Left kidney (tissue), 2 donors: Measurements from ENCODE around the gene C1QTNF12. TPM values are rescaled to one million over a fixed set of nuclear protein-coding genes. Genes with fewer than 3 reads are reported as not detected.
A peak's percentile ranks its signal among the peaks of the same experiment; 100 is the strongest.

Experiments
- DNase-seq: peaks from one replicate; pipeline ENCODE4 v3.0.0-alpha.2; 2013
- polyA plus RNA-seq: library from polyadenylated mRNA; unstranded; fragments of 120-200 nt; gene quantifications from one replicate; pipeline ENCODE4 v1.2.1, GENCODE V29; 2013; ENCODE audit not compliant: insufficient read length

The C1QTNF12 gene
- polyA plus RNA-seq, 1 donor: 8.2 TPM

DNA sequence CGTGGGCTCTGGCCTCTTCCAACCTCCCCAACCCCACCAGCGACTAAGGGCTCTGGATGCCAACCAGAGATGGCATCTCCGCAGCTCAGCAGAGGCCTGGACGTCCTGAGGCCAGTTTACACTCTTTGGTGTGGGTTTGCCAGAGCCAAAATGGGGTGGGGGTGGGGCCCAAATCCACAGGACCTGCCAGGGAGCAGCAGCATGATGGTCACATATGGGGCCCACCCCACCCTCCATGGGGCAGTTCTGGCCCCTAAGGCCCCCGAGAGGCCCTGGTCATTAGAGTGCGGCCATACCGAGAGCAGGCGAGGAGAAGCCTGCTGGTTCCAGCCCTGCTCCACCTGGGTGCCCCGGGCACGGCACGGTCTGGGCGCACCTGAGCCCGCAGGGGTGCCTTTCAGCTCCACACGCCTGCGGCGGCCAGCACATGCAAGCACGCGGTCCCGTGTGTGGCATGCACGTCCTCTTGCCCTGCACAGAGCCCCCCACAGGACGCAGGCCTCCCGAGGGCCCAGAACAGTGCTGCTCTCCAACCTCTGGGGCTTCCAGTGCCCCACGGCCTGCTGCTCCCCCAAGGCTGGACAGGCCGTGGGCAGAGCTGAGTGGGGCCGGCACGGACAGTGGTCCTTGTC, 4.8 kb downstream of the C1QTNF12 start:
- DNase-seq: no peak

DNA sequence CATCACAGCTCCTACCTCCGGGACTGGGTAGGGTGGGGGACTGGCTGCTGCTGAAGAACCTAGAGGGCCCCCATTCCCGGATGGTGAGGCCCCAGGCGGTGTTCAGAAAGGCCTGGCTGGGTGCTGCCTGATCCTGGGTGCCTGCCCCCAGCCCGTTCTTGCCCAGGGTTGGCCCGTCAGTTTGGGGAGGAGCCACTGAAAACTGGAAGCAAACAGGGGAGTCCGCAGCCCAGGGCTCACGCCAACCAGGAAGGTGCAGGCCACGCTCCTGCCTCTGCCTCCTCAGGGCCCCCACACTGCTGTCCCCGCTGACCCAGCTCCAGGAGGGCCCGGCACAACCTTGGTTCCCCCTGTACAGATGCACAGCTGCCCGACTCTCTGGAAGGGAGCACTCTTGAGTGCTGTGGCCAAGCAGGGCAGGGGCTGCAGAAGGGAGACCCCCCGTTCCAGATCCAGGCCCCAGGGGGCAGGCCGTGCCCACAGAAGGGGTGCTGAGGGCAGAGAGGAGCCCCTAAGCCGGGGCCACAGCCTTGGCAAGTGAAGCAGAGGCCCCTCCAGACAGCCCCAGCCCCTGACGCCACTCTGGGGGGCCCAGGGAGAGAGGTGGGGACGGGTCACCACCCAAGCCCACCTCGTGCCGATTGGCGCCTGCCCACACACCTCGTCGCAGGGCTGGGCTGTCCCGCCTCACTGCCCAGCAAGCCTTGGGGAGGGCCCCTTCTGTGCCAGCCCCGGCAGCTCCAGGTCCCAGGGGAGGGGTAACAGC, 5.5 kb downstream of the C1QTNF12 start:
- DNase-seq: no peak

DNA sequence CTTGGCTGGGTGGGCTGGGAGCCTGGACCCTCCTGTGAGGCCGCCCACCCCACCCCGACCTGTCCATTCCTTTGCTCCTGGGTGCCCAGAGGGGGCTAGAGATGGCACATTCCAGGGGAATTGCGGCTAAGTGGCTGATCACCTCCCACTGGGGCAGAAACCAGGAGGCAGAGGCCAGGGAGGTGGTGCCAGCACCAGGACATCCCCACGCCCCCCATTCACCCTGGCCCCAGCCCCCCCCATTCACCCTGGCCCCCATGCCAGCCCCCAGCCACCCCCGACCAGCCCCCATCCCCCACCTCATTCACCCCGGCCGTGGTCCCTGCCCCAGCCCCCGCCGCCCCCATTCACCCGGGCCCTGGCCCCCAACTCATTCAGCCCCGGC, 6.2 kb downstream of the C1QTNF12 start:
- DNase-seq: no peak

DNA sequence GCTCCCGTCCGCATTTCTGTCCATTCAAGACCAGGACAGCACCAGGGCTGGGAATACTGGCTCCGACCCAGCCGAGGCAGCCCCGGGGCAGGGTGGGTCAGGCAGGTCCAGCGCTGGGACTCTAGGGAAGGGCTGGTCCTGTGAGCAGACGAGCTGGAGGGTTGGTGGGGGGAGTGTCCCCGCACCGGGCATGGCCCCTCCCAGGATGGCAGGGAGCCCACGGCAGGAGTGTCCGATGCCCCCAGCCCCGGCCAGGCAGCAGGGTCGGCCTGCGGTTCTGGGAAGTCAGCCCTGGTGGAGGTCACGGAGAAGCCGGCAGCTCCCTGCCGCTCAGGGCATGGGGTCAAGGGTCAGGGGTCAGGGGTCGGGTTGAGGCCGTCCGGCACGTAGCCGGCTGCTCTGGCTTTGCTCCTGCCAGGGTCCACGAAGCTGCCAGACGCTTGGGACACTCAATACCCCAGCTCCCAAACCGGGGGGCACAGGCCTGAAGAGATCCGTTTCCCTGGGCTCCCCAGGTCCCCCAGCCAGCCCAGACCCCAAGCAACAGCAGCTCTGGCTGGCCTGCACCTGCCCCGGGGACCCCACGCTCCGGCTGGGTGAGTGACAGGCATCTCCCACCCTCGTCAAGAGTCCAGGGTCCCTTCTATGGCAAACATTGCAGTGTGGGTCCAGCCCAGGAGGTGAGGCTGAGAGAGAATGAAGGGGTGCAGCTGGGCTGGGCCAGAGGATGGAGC, 6.7 kb downstream of the C1QTNF12 start:
- no peak for DNase-seq

DNA sequence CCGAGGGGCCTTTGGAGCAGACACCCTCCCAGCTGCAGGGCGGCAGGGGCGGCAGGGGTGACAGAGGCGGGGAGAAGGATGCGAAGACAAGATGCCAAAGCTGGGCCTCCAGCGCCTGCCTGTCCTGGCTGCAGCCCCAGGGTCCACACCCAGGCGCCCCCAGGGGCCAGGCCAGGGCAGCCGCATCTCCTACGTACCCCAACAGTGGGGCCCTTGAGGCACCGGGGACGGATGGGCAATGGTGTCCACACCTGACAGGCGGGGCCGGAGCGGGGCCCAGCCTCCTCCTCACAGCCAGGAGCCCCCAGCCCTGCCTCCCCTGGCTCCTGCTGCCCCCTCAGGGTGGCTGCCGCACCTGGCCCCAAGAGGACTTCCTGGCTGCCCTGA, 7.3 kb downstream of the C1QTNF12 start:
- no peak for DNase-seq

DNA sequence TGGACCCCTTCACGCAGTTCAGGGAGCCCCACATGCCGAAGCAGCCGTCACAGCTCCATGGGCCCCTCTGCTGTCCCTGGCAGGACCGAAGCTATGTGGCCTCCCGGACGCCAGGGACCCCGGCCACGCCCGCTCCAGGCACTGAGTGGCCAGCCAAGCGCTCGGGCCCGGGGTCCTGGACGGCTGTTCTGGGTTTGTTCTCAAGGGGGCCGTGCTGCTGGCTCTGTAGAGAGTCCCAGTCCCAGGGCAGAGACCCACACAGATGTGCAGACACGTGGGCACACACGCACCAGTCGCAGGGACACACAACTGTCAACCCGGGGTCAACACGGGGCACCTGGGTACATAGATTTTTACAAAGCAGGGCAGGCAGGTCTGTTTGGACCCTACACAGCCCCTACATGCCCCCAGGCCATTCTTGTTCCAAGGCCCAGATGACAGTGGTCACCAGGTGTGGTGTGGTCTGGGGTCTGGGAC, 7.8 kb downstream of the C1QTNF12 start:
- no peak for DNase-seq

DNA sequence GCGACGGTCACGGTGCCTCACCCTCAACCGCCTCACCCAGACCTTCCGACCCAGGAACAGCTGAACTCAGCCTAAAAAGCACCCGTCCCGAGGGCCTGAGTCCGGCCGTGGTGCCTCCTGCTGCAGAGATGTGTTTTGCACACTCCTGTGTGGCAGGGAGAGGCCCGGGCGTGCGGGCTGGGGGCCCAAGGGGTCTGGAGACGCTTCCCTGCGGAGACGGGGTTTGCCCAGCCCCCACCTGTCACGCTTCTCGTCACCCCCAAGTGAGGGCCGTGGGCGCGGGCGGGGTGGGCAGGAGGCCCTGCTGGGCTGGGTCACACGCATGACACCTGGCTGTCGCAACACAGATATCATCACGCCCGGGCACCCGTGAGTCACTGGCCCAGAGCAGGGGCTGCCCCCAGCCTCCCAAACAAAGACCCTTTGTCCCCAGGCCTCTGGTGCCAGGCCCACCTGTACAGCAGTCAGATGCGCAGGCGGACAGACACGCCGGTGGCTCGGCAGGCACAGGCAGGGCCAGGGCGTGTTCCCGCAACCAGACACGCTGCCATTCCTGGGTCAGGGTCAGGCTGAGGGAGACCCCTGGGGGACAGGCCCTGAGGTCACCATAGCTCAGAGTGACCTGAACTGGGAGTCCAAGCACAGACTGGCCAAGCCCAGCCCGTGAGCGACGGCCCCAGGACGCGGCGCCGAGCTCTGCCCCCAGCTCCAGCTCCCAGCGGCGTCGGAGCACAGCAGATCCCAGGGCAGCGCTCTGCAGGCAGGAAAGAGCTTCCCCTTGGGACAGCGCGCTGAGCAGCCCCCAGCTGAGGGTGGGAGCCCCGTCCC, 8.4 kb downstream of the C1QTNF12 start:
- DNase-seq: no peak

DNA sequence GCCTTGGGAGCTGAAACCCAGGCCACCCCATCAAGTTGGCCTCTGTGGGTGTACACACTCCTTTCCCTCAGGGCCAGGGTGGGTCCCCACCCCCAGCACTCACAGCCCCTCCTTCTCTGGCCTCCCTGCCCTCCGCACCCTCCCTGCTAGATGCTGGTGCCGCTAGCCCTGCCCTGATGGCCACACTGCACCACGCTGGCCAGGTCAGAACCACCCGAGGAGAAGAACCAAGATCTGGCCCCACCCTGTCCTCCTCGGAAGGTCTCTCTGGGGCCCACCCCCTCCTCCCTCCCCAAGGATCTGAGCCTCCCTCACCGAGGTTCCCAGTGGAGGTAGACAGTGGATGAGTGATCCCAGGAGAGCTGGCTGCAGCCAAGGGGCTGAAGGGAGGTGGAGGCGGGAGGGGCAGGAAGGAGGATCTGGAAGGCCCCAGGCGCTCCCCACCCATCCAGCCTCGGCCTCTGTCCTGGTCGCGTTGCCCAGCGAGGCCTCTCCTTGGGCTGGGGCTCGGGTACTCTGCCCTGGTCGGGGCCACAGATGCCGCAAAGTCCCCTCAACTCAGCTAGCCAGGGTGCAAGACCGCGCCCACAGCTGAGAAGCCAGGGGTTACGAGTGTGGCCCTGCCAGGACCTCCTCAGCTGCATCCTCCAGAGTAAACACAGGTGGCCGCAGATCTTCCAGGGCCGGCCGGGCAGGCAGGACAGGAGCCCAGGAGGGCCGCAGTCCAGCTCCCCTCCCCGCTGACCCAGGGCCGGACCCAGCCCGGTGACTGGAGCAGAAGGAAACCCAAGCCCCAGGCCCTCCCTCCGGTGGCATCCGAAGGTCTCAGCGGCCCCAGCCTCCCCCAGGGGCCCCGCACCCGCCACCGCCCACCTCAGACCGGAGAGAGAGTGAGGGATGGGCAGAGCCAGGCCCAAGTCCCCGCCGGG, 9.3 kb downstream of the C1QTNF12 start:
- no peak for DNase-seq

DNA sequence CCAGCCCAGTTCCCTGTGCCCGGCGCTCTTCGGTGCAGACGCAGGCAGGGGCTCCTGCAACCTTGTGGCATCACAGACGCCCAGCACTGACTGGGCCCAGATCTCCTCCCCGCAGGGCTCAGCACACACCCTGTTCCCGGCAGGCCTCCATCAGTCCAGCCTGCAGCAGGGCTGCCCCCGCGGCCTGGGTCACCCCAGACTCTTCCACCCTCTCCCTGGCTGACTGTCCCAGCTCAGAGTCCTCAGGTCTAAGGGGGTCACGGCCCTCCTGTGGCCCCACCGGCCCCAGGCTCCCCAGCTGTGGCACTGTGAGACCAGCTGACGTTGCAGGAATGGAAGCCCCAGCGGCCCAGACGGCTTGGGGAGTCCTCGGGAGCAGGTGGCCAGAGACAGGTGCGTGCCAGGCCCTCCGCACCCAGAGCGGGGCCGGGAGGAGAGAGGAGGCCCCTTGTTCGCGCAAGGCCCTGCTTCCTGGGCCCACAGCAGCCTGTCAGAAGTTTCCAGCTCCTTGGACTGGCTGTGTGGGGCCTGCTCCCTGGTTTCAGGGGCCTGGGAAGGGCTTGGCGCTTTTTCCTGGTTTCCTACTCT, 10.3 kb downstream of the C1QTNF12 start:
- no peak for DNase-seq

DNA sequence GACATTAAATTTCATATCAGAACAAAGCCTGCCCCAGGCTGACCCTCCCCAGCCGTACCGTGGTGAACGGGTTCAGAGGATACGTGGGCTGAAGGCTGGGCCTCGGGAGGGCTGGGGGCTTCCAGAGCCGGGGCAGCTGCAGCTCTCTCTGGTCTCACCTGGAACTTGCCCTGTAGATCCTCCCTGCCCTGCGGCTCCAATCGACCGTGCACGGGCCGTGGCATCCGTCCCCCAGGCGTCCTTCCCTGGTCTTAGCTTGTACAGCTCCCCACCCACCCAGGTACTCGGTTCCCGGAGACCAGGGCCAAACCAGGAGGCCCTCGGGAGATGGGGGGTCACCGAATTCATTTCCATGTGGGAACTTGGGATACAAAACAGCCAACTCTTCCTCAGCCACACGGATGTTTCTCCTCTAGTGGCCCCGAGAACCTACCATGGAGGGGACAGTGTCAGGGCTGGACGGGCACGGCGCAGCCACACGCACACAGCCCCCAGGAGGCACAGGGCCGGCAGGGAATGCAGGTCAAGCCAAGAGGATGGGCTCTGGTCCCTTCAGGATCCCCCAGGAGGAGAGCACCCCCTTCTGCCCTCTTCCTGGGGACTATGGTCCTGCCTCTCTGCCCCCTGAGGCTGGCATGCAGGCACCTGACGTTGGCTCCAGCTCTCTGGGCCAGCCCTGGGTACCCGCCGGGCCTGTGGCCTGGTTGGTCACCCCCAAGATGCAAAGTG, 11.3 kb downstream of the C1QTNF12 start:
- no peak for DNase-seq

DNA sequence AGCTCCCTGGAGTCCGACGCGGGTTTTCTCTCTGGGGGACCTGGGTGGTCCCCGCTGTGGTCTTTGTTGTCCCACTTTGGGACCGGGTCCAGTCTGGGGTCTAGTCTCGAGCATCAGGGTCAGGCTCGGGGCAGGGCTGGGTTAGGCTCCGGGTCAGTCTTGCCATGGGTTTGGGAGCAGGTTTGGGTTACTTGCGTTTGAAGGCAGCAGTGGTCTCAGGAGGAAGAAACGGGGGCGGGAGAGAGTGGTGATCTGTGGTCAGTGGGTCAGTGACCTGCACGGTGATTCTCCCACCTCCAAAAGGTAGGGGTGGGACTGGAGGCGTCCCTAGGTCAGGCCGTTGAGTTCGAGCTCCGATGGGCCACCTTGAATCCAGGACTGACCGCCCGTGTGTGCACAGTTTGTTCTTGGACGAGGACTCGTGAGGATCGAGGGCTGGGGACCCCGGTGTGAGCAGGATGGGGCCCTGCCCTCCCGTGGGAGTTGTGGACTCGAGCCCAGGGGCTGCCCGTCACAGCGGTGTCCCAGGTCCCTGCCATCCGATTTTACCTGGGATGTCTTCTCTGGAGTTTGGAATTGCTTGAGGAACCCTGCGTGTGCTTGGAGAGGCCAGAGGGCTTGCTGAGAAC, 12.2 kb downstream of the C1QTNF12 start:
- no peak for DNase-seq

DNA sequence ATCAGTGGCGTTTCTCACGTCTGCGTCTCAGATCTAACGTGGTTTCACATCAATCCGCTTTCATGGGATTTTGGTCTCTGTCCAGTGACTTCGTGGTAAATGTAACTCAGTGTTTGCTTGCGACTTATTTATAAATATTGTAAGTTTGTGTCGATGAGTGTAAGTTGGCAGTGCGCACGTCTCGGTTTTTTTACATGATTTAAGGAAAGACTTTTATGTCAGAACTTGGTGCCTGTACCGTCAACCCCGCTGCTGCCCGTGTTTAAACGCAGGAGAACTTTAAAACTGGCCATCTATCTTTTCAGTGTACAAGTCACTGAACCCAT, 13.0 kb downstream of the C1QTNF12 start:
- no peak for DNase-seq

DNA sequence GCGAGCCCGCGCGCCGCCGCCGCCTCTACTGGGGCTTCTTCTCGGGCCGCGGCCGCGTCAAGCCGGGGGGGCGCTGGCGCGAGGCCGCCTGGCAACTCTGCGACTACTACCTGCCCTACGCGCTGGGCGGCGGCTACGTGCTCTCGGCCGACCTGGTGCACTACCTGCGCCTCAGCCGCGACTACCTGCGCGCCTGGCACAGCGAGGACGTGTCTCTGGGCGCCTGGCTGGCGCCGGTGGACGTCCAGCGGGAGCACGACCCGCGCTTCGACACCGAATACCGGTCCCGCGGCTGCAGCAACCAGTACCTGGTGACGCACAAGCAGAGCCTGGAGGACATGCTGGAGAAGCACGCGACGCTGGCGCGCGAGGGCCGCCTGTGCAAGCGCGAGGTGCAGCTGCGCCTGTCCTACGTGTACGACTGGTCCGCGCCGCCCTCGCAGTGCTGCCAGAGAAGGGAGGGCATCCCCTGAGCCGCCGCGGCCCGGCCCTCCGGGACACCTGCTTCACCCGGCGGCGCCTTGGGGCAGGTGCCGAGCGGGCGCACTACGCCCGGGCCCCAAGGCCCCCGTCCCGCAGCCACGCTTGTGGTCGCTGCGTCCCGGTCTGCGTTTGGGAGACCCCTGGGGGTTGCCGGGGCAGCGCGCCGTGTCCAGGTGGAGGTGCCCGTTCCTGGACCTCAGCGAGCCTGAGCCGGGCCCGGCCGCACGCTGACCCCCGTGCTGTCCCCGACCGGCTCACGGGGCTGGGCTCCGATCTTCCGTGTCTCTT, 13.5 kb downstream of the C1QTNF12 start:
- no peak for DNase-seq

DNA sequence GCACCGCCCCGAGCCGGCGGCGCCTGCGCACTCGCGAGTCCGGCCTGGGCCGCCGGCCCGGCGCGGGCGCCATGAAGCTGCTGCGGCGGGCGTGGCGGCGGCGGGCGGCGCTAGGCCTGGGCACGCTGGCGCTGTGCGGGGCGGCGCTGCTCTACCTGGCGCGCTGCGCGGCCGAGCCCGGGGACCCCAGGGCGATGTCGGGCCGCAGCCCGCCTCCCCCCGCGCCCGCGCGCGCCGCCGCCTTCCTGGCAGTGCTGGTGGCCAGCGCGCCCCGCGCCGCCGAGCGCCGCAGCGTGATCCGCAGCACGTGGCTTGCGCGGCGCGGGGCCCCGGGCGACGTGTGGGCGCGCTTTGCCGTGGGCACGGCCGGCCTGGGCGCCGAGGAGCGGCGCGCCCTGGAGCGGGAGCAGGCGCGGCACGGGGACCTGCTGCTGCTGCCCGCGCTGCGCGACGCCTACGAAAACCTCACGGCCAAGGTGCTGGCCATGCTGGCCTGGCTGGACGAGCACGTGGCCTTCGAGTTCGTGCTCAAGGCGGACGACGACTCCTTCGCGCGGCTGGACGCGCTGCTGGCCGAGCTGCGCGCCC, 14.2 kb downstream of the C1QTNF12 start, which contains the start of gene B3GALT6:
TSS of gene B3GALT6 (plus strand) at position 30 of the 588 bp plus-strand sequence. CDS start at position 72, 42 bp downstream.
- DNase-seq: no peak

DNA sequence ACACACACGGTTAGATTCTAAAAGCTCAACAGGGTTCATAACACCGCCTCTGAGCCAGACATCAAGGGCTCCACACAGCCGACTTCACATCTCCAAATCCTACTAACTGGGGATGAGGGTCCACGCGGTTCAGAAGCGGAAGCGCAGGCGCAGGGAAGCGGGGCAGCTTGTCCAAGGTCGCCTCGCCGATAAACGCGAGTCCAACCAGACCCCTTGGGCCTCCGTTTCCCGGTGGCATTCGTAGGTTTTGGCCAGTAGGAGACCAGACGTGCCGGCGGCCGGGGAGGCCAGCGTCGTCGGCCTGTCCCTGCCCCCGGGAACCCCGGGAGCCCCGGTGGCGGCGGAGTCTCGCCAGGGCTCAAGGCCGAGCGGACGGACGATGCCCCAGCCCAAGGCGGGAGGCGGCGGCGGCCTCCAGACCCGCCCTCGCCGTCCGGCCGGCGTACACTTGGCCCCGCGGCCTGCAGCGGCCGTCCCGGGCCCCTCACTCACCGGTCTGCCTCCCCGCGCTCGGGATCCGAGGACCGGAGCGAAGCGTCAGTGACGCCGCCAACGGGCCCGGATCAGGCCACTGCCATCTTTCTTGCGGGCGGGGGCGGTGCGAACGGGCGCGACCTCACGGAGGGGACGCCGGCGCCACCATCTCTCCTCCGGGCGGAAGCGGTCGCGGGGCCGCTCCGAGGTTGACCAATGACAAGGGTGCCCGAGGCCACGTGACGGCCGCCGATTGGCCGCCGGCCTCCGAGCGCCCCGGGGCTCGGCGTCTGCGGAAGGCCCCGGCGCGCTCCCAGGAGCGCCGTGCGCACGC, 14.9 kb downstream of the C1QTNF12 start, which contains the start of gene SDF4:
TSS of gene SDF4 (minus strand) at position 602 of the 808 bp plus-strand sequence. CDS start 3,229 bp downstream, outside the sequence.
- DNase-seq: peak; percentile 96

DNA sequence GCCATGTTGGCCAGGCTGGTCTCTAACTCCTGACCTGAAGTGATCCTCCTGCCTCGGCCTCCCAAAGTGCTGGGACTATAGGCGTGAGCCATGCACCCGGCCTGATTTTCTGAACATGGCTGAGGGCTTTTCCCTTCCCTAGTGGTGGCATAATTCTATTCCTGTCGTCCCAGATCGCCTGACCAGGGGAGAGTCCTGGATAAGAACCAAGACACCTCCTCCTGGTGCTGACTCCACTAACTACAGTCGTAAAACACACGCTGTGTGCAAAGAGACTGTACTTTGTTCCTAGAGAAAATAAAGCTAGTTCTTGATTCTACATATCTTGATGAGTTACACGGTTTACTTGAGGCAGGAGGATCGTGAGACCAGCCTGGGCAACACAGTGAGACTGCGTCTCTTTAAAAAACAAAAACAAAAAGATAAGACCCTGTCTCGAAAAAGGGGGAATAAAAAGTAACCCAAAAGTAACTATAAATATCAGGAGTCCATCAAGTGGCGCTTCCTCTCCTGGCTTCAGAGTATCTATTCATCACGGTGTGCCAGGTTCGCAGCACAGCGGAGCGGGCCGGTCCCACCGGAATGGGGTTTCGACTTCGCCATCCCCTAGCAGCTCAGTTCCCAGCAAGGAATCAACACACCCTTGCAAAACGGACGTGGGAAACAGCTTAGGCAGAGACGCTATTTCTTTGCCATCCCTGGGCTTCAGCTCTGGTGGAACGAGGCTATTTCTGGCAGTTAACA, 15.7 kb downstream of the C1QTNF12 start:
- DNase-seq: no peak
